ENCODE measurements around the gene PAX1.

Gene PAX1

GRCh38 chr20:21739682-21740081 is 34.2 kb downstream of the PAX1 start:
- no peak for DNase-seq

DNA sequence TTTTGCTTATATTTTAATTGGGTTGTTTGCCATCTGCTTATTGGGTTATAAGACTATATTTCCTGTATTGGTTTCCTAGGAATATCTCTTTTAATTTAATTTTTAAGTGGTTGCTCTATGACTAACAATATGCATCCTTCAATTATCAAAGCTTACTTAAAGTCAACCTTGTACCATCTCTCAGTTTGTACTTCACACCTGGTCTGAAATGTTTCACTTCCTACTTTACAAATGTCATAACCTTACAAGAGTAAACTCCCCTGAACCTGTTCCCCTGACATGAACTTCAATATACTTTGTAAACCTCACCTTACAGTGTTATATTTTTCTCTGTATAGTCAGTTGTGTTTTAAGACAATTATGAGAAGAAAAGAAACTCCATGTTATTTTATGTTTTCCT is 35.8 kb downstream of the PAX1 start:
- DNase-seq, result no peak

- no peak for DNase-seq
Measured at GRCh38 chr20:21762646-21763045, 57.2 kb downstream of the PAX1 start.

- no peak for DNase-seq
Measured at GRCh38 chr20:21767200-21767738, 61.8 kb downstream of the PAX1 start.

- DNase-seq, result no peak
Measured at GRCh38 chr20:21767739-21768223, 62.3 kb downstream of the PAX1 start.

Data from activated CD4-positive, alpha-beta T cell treated with anti-CD3 and anti-CD28 coated beads for 4 hours (primary cell).